Measurements from ENCODE around the gene PDK2.

The PDK2 gene

DNA sequence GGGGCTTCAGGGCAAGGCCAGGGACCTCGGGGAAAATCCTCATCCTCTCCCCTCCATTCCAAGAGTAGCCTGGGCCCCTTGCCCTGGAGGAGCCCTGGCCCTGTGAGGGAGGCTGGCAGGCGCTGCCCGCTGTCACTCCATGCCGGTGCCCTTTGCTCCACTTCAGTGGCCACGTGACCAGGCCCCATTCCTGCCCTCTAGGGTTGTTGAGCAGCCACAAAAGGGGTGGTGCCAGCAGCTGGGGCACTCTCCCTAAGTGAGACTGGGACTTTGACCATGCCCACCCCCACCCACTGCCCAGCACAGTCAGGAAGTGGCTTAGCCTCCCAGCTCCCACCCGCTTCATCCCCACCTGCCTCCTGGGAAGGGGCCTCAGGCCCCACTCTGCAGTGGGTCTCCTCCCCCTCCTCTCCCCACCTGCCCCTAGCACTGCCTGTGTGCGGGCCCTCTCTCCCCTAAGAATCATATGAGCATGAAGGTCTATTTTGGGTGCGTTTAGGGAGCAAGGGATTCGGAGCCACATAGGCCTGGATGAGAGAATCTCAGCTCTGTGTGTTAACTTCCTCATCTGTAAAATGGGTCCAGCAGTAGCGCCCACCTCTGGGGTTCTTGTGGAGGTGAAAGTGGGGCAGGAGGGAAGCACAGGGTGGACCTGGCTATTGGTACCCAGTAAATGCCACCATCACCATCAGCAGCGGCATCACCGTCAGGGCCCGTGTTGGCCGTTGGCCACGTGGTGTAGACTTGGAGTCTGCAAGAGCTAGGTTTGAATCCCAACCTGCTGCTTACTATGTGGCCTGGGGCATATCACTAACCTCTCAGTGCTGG lies 7.2 kb downstream of the PDK2 start:
- peak; percentile 81 for DNase-seq

DNA sequence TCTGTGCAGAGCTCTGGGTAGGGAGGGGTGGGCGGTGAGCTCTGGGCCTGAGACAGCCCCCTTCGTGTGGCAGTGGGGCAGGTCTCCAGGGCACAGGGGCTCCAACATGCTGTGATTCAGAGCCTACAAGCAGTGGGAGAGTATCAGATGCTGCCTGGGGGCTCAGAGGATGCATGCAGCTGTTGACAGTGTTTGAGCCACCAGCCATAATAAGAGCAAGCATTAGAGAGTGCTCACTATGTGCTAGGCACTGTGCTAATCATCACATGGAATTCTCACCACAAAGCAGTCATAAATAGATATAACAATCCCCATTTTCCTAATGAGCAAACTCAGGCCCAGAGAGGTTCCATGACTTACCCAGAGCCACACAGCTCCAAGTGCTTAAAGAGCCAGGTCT lies 8.1 kb downstream of the PDK2 start:
- no peak for DNase-seq

DNA sequence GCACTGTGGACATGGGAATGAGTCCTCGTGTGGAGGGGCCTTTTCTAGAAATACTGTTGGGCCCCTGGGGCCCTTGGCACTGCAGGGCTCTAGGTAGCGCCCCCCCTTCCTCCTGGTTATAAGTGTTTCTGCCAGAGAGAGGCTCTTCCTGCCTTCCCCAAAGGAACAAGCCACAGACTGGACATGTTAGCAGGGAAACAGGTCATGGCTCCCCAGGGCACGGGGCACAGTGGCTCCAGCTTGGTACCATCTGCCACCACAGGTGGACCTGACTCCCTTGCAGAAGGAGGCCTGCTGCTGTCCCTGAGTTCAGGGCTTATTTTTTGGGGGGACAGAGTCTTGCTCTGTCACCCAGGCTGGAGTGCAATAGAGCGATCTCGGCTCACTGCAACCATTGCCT lies 8.8 kb downstream of the PDK2 start:
- no peak for DNase-seq

DNA sequence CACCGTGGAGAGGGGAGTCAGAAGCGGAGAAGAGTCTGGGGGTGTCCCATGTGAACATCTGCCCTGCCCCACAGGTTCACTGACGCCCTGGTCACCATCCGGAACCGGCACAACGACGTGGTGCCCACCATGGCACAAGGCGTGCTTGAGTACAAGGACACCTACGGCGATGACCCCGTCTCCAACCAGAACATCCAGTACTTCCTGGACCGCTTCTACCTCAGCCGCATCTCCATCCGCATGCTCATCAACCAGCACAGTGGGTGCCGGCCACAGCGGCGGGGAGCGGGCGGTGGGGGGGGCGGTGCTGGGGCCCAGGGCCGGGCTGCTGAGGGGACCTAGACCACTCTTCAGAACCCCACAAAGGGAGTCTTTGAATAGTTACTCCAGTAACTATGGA lies 10.7 kb downstream of the PDK2 start:
- no peak for DNase-seq

DNA sequence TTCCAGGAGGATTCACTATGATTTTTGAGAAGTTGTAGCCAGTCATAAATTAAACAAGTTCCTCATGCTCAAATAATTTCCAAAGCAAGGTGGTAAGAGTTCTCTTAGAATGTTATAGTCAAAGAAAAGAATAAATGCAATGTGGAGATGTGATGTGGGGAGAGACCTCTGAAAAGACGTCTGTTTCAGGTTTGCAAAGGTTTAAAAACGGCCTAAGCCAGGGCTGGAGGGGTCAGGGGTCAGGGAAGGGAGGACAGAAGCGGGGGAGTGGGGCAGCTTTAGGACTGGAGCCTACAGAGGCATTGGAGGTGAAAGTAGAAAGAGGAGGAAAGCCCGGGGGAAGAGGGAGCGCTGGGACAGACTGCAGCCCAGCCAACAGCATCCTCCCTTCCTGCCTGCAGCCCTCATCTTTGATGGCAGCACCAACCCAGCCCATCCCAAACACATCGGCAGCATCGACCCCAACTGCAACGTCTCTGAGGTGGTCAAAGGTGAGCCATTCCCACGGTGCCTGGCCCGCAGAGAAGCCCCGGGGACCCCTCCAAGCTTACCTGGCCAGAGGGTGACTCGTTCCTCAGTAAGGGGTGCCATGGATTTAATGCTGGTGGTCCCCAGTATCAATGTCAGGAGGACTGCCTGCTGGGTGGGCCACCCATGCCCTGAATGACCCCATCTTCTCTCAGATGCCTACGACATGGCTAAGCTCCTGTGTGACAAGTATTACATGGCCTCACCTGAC lies 11.4 kb downstream of the PDK2 start:
- DNase-seq: no peak

DNA sequence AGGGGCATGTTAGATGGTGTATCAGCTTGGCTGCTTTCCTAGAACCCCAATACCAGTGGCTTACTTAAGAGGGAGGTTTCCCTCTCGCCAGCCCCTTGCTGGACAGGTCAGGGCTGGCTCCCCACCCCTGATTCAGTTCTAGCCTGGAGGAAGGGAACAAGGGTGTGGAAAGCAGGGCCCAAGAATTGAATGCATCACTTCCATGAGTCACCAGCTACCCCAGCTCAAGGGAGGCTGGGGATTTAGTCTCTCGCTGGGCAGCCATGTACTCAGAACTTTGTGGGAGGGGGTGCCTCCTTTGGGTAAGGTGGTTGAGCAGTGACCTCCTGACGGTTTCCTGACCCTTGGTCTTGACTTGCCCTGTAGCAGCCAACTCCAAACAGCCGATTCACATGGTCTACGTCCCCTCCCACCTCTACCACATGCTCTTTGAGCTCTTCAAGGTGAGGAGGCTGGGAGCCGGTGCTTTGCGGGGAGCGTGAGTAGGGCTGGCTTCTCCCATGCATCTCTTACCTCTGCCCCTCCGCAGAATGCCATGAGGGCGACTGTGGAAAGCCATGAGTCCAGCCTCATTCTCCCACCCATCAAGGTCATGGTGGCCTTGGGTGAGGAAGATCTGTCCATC lies 12.8 kb downstream of the PDK2 start:
- no peak for DNase-seq

DNA sequence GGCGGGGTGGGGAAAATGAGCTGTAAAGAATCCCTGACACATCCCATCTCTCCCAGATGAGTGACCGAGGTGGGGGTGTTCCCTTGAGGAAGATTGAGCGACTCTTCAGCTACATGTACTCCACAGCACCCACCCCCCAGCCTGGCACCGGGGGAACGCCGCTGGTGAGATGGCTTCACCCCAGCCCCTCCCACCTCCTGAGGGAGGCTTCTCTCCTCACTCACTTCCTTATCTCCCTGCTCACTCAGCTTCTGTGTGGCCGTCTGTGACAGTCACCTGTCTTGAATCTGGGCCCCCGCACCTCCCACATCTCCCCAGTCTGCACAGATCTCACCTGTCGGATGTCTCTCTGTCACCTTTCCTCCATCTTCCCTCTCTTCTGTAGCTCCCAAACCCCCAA lies 13.4 kb downstream of the PDK2 start:
- DNase-seq: no peak

DNA sequence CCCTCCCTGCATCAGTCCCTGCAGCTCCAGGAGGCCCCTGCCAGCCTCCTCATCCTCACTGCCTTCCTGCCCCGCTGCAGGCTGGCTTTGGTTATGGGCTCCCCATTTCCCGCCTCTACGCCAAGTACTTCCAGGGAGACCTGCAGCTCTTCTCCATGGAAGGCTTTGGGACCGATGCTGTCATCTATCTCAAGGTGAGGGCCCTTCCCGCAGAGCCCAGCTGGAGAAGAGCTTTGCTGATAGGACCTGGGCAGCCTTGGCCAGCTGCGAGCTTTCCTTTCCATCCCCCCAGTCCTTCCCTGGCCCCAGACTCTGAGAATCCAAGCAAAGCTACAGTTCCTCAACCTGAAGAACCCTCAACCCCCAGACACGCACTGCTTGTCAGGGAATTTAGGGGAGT lies 14.1 kb downstream of the PDK2 start:
- DNase-seq: no peak

DNA sequence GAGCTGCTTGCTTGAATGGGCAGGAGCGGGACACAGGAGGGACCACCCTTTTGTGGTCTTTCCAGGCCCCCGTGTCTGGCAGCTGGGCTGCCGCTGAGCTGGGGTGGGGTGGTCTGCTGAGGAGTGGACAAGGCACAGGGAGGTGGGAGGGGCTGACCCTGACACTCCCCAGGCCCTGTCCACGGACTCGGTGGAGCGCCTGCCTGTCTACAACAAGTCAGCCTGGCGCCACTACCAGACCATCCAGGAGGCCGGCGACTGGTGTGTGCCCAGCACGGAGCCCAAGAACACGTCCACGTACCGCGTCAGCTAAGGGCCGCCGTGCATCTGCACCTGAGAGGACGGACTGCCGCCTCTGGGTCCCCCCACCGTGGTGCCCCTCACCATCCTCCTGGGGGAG lies 14.6 kb downstream of the PDK2 start:
- no peak for DNase-seq

DNA sequence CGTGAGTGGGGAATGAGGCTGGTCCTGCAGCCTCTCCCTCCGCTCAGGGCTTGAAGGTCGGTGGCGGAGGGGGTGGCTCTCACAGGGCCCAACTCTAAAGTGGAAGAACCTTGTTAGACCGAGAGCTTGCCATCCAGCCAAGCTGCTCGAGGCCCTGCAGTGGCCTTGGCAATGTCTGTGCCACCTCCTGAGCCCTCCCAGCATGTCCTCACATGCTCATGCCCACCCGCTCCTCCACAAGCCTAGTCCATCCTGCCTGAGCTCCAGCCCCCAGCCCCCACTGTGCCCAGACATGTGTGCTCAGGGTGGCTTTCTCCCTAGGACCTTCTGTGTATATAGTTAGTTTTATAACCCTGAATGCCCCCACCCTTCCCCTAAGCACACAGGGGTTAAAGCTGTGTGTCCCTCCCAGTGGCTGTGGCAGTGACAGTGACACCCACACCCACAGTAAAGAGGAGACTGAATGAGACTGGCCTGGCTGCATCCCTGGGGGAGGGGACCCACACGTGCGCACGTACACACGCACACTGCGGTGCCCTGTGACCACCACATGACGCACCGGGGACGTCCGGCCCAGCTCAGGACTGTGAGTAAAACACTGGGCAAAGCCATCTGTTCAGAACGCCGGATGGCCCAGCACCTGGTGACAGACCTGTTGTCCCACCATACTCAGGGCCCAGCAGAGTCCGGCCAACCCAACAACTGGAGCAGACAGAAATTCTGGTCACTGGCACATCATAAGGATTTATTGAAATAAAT lies 15.6 kb downstream of the PDK2 start:
- DNase-seq: no peak

DNA sequence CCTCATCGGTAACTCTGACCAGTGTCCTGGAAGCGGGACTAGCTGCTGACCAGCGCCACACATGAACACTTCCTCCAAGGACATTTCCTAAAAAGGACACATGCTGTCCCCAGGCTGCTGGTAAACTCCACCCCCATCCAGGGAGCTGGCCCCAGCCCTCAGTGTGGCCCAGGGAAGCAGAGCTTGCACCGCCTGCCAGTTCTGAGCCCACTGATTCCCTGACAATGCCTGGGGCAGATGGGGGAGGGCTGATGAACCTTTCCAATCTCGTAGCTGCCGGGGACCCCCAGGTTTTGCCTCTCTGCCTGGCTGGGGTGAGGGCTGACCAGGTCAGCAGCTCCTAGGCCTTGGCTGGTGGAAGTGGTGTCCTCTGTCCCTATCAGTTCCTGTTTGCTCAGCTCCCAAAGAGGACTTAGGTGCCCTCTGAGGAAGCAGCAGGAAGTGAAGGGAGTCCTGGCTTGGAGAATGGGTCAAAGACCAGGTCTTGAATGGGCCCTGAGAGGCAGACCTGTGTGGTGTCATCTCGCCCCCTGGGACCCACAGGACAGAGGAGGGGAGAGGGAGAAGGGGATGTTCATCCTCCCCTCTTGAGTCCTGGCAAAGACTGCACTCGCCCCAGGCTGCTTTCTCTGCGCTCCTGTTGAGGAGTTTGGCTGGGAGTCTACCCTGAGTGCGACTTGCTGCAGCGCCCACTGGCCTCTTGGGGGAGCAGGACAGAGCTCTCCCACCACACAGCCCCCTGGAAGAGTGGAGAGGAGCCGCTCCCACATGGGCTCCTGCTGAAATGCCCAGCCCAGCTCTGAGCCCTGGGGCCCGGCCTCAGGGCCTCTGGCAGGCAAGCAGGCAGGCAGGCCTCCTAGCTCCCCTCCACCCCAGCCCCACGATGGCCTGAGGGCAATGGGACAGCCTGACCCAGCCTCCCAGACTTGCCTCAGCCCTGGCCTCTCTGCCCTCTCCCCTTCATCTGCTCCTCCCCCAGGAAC lies 16.8 kb downstream of the PDK2 start:
- peak; percentile 30 for DNase-seq

DNA sequence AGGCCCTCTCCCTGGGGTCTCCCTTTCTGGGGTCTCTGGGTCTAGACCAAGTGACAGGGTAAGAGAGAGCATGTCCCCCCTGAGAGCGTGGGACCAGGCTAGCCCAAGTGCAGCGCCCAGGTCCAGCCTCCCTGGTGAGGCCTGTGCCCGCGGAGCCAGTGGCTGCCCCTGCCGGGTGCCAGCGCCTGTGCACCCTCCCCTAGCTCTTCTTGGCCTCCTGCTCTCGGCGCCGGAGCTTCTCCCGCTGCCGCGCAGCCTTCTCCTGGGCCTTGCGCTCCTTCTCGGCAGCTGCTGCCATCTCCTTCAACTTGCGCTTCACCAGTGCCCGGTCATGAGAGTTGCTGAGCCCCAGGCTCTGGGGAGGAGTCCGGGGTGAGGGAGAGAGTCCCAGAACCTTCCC lies 17.5 kb downstream of the PDK2 start:
- DNase-seq: no peak

DNA sequence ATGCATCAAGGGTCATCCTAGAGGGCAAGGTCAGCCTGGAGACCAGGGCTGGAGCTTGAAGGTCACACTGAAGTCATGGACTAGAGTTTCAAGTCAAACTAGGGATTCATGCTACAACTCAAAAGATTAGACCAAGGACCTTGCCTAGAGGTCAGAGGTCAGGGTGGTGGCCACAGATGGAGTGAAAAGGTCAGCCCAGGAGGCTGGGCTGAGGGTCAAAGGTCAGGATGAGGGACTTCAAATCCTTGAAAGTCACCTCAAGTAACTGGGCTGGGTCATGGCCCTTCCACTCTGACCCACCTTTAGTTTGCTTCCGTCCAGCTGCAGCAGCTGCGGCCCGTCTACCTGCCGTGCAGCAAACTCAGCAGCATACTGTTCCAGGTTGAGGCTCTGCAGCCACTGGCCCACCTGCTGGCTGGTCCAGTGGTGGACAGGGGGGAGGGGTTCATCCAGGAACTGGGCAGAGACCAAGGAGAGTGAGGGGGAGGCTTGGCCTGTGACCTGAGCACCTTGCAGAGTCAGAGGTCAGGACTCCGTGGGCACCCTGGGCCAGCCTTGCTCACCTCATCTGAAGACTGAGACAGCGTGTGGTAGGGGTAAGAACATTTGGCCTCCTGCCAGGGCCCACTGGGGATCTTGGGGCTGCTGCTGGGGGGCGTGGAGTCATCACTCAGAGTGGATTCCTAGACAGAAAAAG lies 18.6 kb downstream of the PDK2 start:
- DNase-seq: no peak

DNA sequence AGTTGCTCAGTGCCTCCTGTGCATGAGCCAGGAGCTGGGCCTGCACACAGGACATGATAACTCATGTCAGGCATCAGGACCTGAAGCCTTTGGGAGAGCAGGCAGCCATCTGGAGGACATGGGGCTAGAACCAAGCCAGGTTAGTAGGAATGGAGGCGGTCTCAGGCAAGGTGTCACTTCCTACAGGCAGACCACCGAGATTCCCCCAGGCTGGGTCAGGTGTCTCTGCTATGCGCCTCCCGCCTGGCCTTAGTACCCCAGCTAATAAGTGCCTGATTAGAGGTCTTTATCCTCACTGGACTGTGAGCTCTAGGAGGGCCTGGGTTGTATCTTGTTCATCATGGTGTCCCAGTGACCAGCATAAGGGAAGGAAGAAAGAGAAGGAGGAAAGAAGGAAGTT lies 19.2 kb downstream of the PDK2 start:
- DNase-seq: no peak

DNA sequence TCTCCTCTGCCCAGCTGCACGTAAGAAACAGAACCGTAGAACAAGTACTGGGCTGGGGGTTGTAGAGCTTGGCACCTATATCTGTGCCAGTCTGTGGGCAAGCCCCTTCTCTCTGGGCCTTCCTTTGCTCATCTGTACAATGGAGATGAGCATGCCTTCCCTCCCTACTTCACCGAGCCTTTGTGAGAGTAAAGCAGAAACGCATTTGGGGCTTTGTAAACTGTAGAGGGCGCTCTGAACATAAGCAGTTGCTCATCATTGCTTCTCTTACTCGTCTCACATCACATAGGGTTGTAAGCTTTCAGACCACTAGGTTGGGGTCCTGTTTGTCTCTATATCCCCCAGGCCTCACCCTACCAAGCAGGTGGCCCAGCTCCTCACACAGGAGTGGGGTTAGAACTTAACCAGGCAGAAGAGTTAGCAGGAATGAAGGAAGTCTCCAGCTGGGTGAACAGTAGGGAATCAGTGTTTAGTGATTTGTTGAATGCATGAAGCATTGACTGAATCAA lies 19.8 kb downstream of the PDK2 start:
- peak; percentile 87 for DNase-seq

DNA sequence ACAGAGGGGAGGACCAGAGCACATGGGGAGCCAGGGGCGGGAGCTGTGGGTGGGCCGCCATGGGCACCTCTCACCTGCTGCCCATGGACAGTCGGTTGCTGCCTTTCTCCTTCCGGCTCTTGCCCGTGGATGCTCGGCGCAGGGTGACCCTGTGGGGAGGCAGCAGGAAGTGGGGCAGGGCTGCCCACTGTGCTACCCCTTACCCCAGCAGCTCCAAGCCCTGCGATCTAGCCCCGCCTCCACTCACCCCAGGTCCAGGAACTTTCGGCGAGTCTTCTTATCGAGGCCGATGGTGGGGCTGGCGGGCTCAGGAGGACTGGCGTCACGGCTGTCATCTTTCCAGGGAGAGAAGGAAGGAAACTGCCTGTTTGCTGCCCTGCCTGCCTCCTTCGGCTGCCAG lies 20.6 kb downstream of the PDK2 start:
- no peak for DNase-seq

DNA sequence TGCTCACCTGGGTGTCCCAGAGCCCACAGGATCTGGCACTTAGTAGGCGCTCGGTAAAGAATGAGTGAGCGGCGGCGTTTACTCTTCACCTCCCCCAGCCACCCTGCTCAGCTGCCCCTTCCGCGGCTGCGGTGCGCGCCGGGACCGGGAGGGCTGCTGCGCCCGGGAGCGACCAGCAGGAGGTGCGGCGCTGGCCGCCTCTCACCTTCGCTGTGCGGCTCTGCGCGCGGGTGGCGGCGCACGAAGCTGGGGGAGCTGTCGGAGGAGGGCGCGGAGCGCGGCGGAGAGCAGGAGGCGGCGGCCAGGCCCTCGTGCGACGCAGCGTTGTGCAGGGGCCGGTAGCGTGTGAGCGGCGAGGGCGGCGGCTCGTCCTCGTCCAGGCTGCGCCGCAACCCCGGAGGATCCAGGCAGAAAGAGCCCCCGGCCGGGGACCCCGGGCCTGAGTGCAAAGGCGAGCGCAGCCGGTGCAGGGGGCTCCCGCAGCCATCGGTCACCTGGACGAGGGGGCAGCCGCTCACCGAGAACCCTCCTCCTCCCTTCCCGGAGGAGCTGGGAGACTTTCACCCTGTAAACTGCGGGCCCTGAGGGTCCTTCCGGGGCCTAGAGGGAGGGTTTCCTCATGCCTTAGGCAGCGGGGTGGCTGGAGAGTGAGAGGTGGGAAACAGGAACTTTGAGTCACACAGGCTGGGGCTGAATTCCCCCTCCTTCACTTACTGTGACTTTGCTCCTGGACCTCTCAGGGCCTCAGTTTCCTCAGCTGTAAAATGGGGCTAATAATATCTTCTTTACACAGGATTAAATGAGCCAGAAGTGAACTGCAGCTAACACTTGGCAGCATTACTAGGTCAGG lies 22.3 kb downstream of the PDK2 start:
- DNase-seq: peak; percentile 92

DNA sequence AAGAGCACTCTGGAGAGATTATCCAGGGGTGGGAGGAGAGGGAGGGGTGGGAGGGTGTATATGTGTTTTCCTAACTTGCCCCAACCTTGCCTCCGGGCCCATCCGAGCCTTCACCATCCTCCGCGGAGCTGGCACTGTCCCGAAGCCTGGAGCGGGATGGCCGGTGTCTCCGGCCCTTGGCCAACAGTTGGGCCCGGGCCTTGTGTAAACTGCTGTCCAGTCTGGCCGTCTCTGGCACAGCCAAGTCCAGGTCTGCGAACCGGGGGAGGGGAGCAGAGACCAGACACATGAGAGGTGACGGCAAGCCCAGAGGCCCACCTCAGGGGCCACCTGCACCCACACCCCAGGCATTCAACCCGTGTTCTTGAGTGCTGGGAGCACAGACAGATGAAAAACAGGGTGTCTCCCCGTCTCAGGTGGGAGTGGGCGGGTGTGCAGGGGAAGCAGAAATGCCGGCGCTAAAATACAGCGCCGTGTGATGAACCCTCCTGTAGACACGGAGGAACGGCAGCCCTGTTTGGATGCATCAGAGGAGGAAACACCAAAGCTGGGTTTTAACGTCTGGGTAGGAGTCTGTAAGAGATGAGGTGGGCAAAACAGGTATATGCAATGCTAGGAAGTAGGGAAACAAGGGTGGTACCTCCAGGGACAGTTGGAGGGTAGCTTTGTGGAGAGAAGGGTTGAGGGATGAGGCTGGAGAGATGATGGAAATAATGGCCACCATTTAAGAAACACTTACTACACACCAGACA lies 23.1 kb downstream of the PDK2 start:
- DNase-seq: no peak

DNA sequence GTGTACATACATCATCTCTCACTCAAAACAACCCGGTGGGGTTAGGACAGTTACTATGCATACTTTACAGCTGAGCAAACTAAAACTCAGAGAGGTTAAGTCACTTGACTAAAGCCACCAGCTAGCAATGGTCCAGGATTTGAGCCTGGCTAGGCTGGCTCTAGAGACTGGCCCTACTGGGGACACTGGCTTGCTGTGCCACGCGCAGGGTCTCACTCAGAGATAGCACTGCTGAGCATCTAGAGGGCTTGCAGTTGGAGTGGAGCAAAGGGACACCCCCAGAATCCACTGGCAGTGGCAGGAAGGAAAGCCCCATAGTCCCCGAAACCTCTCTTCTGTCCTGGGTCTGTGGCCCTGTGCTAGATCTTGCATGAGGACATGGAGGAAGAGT lies 23.7 kb downstream of the PDK2 start:
- DNase-seq: no peak
